CD8-positive, alpha-beta memory T cell (primary cell): ENCODE measurements around the gene COX4I1. TPM values are rescaled to one million over a fixed set of nuclear protein-coding genes. Genes with fewer than 3 reads are reported as not detected.
"Not testable (repeated sequence)": the region's sequence is repeated elsewhere in the genome, so short reads cannot be mapped to it uniquely, and the experiment has no call there.

Source experiments
- CTCF ChIA-PET: fragments of 350-600 bp; sonication (Branson Sonifier 250); formaldehyde crosslinking; loops from one replicate; lab custom pipeline; 2021; ENCODE audit warnings: antibody characterized with exemption; lab: Charles Lee
- POLR2A ChIA-PET: fragments of 350-600 bp; sonication (Branson Sonifier 250); formaldehyde crosslinking; loops from one replicate; lab custom pipeline; 2021; ENCODE audit warnings: antibody characterized with exemption; lab: Charles Lee
- DNase-seq, 5 donors: peaks; one replicate each; pipeline versions ENCODE4 v3.0.0 to v3.0.0-alpha.2; 2020 to 2022; ENCODE audit warnings: mixed read lengths in 1 of 5
- H3K27ac ChIP-seq: one replicate; pipeline ENCODE4 v1.7.0; 2013; ENCODE audit warnings: low read depth, mild to moderate bottlenecking, low read length, moderate library complexity
- H3K27me3 ChIP-seq: 2 replicates; pipeline ENCODE4 v1.7.0; 2013; ENCODE audit warnings: low read length, mild to moderate bottlenecking; ENCODE audit not compliant: insufficient read depth, poor library complexity, severe bottlenecking
- H3K36me3 ChIP-seq: 2 replicates; pipeline ENCODE4 v1.7.0; 2013; ENCODE audit warnings: mild to moderate bottlenecking, low read length, moderate library complexity; ENCODE audit not compliant: insufficient read depth
- H3K4me1 ChIP-seq: 2 replicates; pipeline ENCODE4 v1.7.0; 2013; ENCODE audit warnings: mild to moderate bottlenecking, low read length, moderate library complexity; ENCODE audit not compliant: insufficient read depth
- H3K4me3 ChIP-seq: 2 replicates; pipeline ENCODE4 v1.7.0; 2013; ENCODE audit warnings: mild to moderate bottlenecking, low read length
- H3K9me3 ChIP-seq: 2 replicates; pipeline ENCODE4 v1.7.0; 2013; ENCODE audit warnings: mild to moderate bottlenecking, low read length
- H3K27ac Mint-ChIP-seq, 8 donors: one replicate each; pipeline ENCODE4 v1.8.0; 2020 to 2021; ENCODE audit warnings: mixed read lengths in 8 of 8, mild to moderate bottlenecking in 6 of 8, inconsistent platforms in 3 of 8, moderate library complexity in 3 of 8
- H3K27me3 Mint-ChIP-seq, 2 donors: one replicate each; pipeline ENCODE4 v1.8.0; 2020 to 2021; ENCODE audit warnings: mixed read lengths in 2 of 2, mild to moderate bottlenecking in 1 of 2, moderate library complexity in 1 of 2
- H3K36me3 Mint-ChIP-seq, 3 donors: one replicate each; pipeline ENCODE4 v1.8.0; 2020 to 2021; ENCODE audit warnings: mixed read lengths in 3 of 3, inconsistent platforms in 1 of 3, mild to moderate bottlenecking in 1 of 3
- H3K4me1 Mint-ChIP-seq, 3 donors: one replicate each; pipeline ENCODE4 v1.8.0; 2020 to 2021; ENCODE audit warnings: mixed read lengths in 3 of 3, inconsistent platforms in 1 of 3, mild to moderate bottlenecking in 1 of 3
- H3K4me3 Mint-ChIP-seq, 7 donors: one replicate each; pipeline ENCODE4 v1.8.0; 2020 to 2021; ENCODE audit warnings: mixed read lengths in 7 of 7, mild to moderate bottlenecking in 6 of 7, moderate library complexity in 4 of 7, inconsistent platforms in 2 of 7
- H3K9me3 Mint-ChIP-seq, 5 donors: one replicate each; pipeline ENCODE4 v1.8.0; 2020 to 2022; ENCODE audit warnings: mixed read lengths in 5 of 5, mild to moderate bottlenecking in 3 of 5, moderate library complexity in 2 of 5, inconsistent platforms in 1 of 5
- polyA plus RNA-seq: library from polyadenylated mRNA; unstranded; fragments of 300-500 nt; fragmentation: Illumina TruSeq; gene quantifications from one replicate; pipeline ENCODE4 v1.2.3, GENCODE V29; 2021
- total RNA-seq, 2 experiments: library from RNA; stranded (reverse); gene quantifications; one replicate each; pipeline ENCODE4 v1.2.3, GENCODE V29; 2021

Gene COX4I1
- total and polyA plus RNA-seq, 3 experiments from 2014 or later, result 449 to 951 (median 470) TPM

DNA sequence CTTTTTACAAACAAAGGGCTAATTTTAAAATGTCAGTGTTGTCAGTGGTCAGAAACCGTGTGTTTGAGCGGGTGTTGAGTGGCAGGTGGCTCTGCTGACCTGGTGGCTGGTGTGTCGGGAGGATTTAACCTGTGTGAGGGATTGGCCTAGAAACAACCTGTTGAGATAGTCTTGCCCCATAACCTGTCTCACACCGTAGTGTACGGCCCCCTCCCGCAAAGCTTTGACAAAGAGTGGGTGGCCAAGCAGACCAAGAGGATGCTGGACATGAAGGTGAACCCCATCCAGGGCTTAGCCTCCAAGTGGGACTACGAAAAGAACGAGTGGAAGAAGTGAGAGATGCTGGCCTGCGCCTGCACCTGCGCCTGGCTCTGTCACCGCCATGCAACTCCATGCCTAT lies 7.0 kb downstream of the COX4I1 start:
- H3K4me1 ChIP-seq, result no peaks in the 10 kb centered on the region
- no peaks in the 10 kb centered on the region for H3K9me3 ChIP-seq
- POLR2A ChIA-PET, result no interaction called here
- DNase-seq, result no peak
- H3K27me3 ChIP-seq, result no peaks in the 10 kb centered on the region
- CTCF ChIA-PET, result no interaction called here
- no peak overlapping the region for H3K4me3 ChIP-seq
- Mint-ChIP-seq H3K9me3 (no peaks in the 10 kb centered on the region), H3K27ac (no peak overlapping the region), H3K4me1 (peaks cover 11 to 26% (median 18%) of the 10 kb centered on the region in 3 donors), H3K27me3 (no peaks in the 10 kb centered on the region), H3K36me3 (peaks cover 16 to 53% (median 29%) of the 10 kb centered on the region in 3 donors), H3K4me3 (no peak overlapping the region)
- H3K36me3 ChIP-seq, result peaks cover 40% of the 10 kb centered on the region
- H3K27ac ChIP-seq, result no peak overlapping the region

GRCh38 chr16:85807340-85807739 lies 7.8 kb downstream of the COX4I1 start:
- H3K27me3 ChIP-seq, H3K4me3 ChIP-seq, DNase-seq, H3K4me1 ChIP-seq, H3K27ac Mint-ChIP-seq, CTCF ChIA-PET, POLR2A ChIA-PET, H3K9me3 ChIP-seq, H3K4me3 Mint-ChIP-seq, H3K27me3 Mint-ChIP-seq, H3K9me3 Mint-ChIP-seq, H3K27ac ChIP-seq: not testable (repeated sequence)
- H3K36me3 ChIP-seq, result peaks cover 32% of the 10 kb centered on the region
- H3K4me1 Mint-ChIP-seq, result peaks cover 4 to 18% (median 10%) of the 10 kb centered on the region in 3 donors
- peaks cover 12 to 45% (median 24%) of the 10 kb centered on the region in 3 donors for H3K36me3 Mint-ChIP-seq

DNA sequence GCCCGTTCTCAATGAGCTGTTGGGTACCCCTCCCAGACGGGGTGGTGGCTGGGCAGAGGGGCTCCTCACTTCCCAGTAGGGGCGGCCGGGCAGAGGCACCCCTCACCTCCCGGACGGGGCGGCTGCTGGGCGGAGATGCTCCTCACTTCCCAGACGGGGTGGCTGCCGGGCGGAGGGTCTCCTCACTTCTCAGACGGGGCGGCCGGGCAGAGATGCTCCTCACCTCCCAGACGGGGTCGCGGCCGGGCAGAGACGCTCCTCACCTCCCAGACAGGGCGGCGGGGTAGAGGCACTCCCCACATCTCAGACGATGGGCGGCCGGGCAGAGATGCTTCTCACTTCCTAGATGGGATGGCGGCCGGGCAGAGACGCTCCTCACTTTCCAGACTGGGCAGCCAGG lies 8.6 kb downstream of the COX4I1 start:
- H3K4me1 ChIP-seq, H3K4me3 ChIP-seq, H3K9me3 ChIP-seq, DNase-seq, H3K9me3 Mint-ChIP-seq, H3K4me3 Mint-ChIP-seq, H3K27me3 Mint-ChIP-seq, POLR2A ChIA-PET, H3K27ac Mint-ChIP-seq, H3K27ac ChIP-seq, CTCF ChIA-PET, H3K27me3 ChIP-seq: not testable (repeated sequence)
- peaks cover 10 to 37% (median 22%) of the 10 kb centered on the region in 3 donors for H3K36me3 Mint-ChIP-seq
- peaks cover 2 to 10% (median 3%) of the 10 kb centered on the region in 3 donors for H3K4me1 Mint-ChIP-seq
- peaks cover 30% of the 10 kb centered on the region for H3K36me3 ChIP-seq

- no peaks in the 10 kb centered on the region for H3K4me1 ChIP-seq
- H3K9me3 ChIP-seq, result no peaks in the 10 kb centered on the region
- H3K4me3 Mint-ChIP-seq, result no peak overlapping the region
- peaks cover 4 to 7% of the 10 kb centered on the region in 2 donors for H3K27me3 Mint-ChIP-seq
- no peak overlapping the region for H3K4me3 ChIP-seq
- peaks cover 0 to 2% (median 2%) of the 10 kb centered on the region in 3 donors for H3K4me1 Mint-ChIP-seq
- no peaks in the 10 kb centered on the region for H3K9me3 Mint-ChIP-seq
- no peak for DNase-seq
- H3K36me3 Mint-ChIP-seq, result peaks cover 10 to 29% (median 20%) of the 10 kb centered on the region in 3 donors
- H3K27ac ChIP-seq, result no peak overlapping the region
- H3K27me3 ChIP-seq, result no peaks in the 10 kb centered on the region
- ChIA-PET POLR2A (no interaction called here), CTCF (interaction anchor here (0.8 kb wide), 1 partner anchor 180 kb away, joined by 3 read pairs; no protein-coding TSS in a partner anchor)
- H3K36me3 ChIP-seq, result peaks cover 22% of the 10 kb centered on the region
- no peak overlapping the region for H3K27ac Mint-ChIP-seq
Observed at GRCh38 chr16:85808926-85809325, 9.4 kb downstream of the COX4I1 start.

- POLR2A ChIA-PET, result no interaction called here
- CTCF ChIA-PET, result interaction anchor here (0.8 kb wide), 1 partner anchor 179 kb away, joined by 3 read pairs; no protein-coding TSS in a partner anchor
Observed at GRCh38 chr16:85809645-85810044, 10.2 kb downstream of the COX4I1 start.

DNA sequence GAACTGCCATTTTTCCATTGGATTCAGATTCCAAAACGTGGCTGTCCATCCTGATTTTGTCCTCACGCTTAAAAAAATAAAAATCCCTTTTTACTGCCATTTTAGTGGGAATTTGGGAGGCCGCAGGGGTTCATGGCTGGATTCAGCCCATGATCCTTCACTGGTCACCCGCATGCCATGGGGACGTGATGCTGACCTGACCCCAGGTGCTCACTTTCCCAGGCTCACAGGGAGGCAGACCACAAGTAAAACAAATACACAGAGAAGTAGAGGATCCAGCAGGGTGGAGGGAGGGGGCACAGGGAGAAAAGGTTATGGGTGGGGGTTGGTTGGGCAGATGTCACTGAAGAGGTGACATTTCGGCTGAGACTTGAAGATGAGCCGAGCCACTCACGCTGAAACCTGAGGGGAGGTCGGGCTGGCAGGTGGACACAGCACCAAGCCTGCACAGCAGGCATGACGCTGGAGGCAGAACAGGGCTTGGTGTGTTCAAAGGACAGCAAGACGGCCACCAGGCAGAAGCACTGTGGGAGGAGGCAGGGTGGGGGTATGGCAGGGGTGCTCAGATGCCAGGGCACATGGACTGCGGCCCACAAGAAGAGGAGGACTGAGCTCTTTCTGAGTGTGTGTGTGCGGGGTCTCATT lies 10.7 kb downstream of the COX4I1 start:
- H3K27ac ChIP-seq, result no peak overlapping the region
- peaks cover 16% of the 10 kb centered on the region for H3K36me3 ChIP-seq
- no peaks in the 10 kb centered on the region for H3K9me3 ChIP-seq
- Mint-ChIP-seq H3K4me1 (peaks cover 0 to 2% (median 0%) of the 10 kb centered on the region in 3 donors), H3K4me3 (no peak overlapping the region), H3K9me3 (no peaks in the 10 kb centered on the region), H3K27me3 (peaks cover 4 to 12% of the 10 kb centered on the region in 2 donors), H3K36me3 (peaks cover 10 to 18% (median 13%) of the 10 kb centered on the region in 3 donors), H3K27ac (no peak overlapping the region)
- no peaks in the 10 kb centered on the region for H3K27me3 ChIP-seq
- POLR2A ChIA-PET, result no interaction called here
- H3K4me3 ChIP-seq, result no peak overlapping the region
- CTCF ChIA-PET, result interaction anchor here (1.2 to 3.1 kb wide), 3 partner anchors 9 to 11 kb away, joined by 3 to 19 read pairs (median 6); no protein-coding TSS in a partner anchor
- no peak for DNase-seq
- H3K4me1 ChIP-seq, result no peaks in the 10 kb centered on the region

More at GRCh38 chr16:85809645-85810044, 10.2 kb downstream of the COX4I1 start:
- DNase-seq, result no peak
- Histone ChIP-seq H3K27ac (no peak overlapping the region), H3K4me3 (no peak overlapping the region), H3K4me1 (no peaks in the 10 kb centered on the region), H3K27me3 (no peaks in the 10 kb centered on the region), H3K36me3 (peaks cover 20% of the 10 kb centered on the region), H3K9me3 (no peaks in the 10 kb centered on the region)
- Mint-ChIP-seq H3K4me1 (peaks cover 0 to 2% (median 0%) of the 10 kb centered on the region in 3 donors), H3K36me3 (peaks cover 10 to 24% (median 17%) of the 10 kb centered on the region in 3 donors), H3K9me3 (no peaks in the 10 kb centered on the region), H3K27ac (no peak overlapping the region), H3K27me3 (peaks cover 4 to 7% of the 10 kb centered on the region in 2 donors), H3K4me3 (no peak overlapping the region)

GRCh38 chr16:85810742-85811115 lies 11.2 kb downstream of the COX4I1 start:
- H3K27me3 ChIP-seq, result no peaks in the 10 kb centered on the region
- CTCF ChIA-PET, result interaction anchor here (0.9 to 3.1 kb wide), 4 partner anchors 9 to 176 kb away, joined by 3 to 19 read pairs (median 4); no protein-coding TSS in a partner anchor
- Mint-ChIP-seq H3K4me3 (no peak overlapping the region), H3K9me3 (no peaks in the 10 kb centered on the region), H3K36me3 (peaks cover 6 to 13% (median 10%) of the 10 kb centered on the region in 3 donors), H3K4me1 (no peaks in the 10 kb centered on the region), H3K27ac (no peak overlapping the region), H3K27me3 (peaks cover 4 to 13% of the 10 kb centered on the region in 2 donors)
- no peaks in the 10 kb centered on the region for H3K4me1 ChIP-seq
- POLR2A ChIA-PET, result no interaction called here
- H3K4me3 ChIP-seq, result no peak overlapping the region
- no peaks in the 10 kb centered on the region for H3K9me3 ChIP-seq
- DNase-seq, result no peak
- no peak overlapping the region for H3K27ac ChIP-seq
- H3K36me3 ChIP-seq, result peaks cover 11% of the 10 kb centered on the region

GRCh38 chr16:85812031-85812807 lies 12.7 kb downstream of the COX4I1 start:
- Mint-ChIP-seq H3K4me1 (no peaks in the 10 kb centered on the region), H3K36me3 (no peaks in the 10 kb centered on the region), H3K9me3 (no peaks in the 10 kb centered on the region), H3K4me3 (no peak overlapping the region), H3K27me3 (peaks cover 4 to 20% of the 10 kb centered on the region in 2 donors), H3K27ac (no peak overlapping the region)
- no peak overlapping the region for H3K4me3 ChIP-seq
- POLR2A ChIA-PET, result no interaction called here
- no peak for DNase-seq
- no peaks in the 10 kb centered on the region for H3K9me3 ChIP-seq
- H3K27me3 ChIP-seq, result no peaks in the 10 kb centered on the region
- H3K4me1 ChIP-seq, result no peaks in the 10 kb centered on the region
- H3K27ac ChIP-seq, result no peak overlapping the region
- no peaks in the 10 kb centered on the region for H3K36me3 ChIP-seq
- CTCF ChIA-PET, result interaction anchor here (0.8 to 3.1 kb wide), 3 partner anchors 9 to 175 kb away, joined by 3 to 19 read pairs (median 8); no protein-coding TSS in a partner anchor
